Measurements from ENCODE around the gene C6orf118.

Gene C6orf118

DNA sequence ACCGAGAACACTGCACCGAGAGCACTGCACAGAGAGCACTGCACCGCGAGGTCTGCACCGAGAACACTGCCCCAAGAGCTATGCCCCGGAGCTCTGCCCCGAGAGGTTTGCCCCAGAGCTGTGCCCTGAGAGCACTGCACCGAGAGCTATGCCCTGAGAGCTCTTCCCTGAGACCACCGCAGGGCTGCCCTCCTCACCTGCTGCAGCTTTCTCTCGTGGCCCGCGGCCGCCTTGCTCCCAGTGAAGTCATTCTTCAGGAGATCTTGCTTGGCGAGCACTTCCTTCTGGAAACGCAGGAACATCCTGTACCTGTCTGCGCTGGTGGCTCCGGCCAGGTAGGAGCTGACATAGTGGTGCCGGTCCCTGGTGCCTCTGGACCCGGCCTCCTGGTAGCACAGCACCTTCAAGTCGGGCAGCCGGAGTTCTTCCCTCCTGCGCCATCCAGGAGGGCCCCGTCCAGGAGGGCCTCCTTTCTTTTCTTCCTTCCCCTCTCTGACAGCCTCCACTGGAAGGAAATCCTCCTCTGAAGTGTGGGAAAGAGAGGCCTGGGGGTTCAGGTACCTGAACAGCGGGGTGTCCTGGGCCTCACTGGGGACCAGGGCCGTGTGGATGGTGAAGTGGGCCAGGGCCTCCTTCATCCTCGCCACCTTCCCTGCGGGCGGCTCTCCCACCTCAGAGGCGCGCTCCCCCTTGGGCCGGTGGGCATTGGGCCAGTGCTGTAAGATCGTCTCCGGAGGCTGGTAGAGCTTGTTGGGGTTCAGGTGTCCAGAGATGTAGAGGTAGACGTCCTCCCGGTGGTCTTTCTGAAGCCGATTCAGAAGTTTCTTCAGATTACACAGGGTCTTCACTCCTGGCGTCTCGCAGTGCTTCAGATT, 7.8 kb downstream of the C6orf118 start:
- no peak for DNase-seq
- H3K4ac ChIP-seq (ENCODE audit: low read depth in 1 of 2, low read length in 2 of 2), result no peak overlapping the region
- no peaks in the 10 kb centered on the region for H3K36me3 ChIP-seq (ENCODE audit: control insufficient read depth in 1 of 2, insufficient read depth in 2 of 2, low read depth in 1 of 2, low read length in 2 of 2)
- H3K4me3 ChIP-seq (ENCODE audit: insufficient read depth in 1 of 2, low read depth in 1 of 2, low read length in 2 of 2), result no peak overlapping the region
- H4K91ac ChIP-seq (ENCODE audit: low read length), result no peak overlapping the region
- H3K79me1 ChIP-seq (replicated peaks; ENCODE audit: low read length, poor library complexity, severe bottlenecking), result no peaks in the 10 kb centered on the region
- no peaks in the 10 kb centered on the region for H3K4me1 ChIP-seq (ENCODE audit: control insufficient read depth, insufficient read depth, low read depth, low read length)
- H3K18ac ChIP-seq (ENCODE audit: low read depth in 1 of 2, low read length in 2 of 2), result no peak overlapping the region
- H2BK5ac ChIP-seq (ENCODE audit: low read depth, low read length, poor library complexity, severe bottlenecking), result no peak overlapping the region
- H3K27me3 ChIP-seq (ENCODE audit: control insufficient read depth in 1 of 2, insufficient read depth in 1 of 2, low read length in 2 of 2), result no peaks in the 10 kb centered on the region
- H2AK5ac ChIP-seq (ENCODE audit: low read length, severe bottlenecking), result no peak overlapping the region
- H3K27ac ChIP-seq (ENCODE audit: low read length, poor library complexity, severe bottlenecking), result no peak overlapping the region
- no peak overlapping the region for H3K23ac ChIP-seq (ENCODE audit: low read length in 2 of 2)
- no peak overlapping the region for H2BK15ac ChIP-seq (ENCODE audit: low read depth, poor library complexity, severe bottlenecking)
- no peak overlapping the region for H2BK120ac ChIP-seq (ENCODE audit: low read depth, low read length)
- H3K9ac ChIP-seq (ENCODE audit: low read length), result no peak overlapping the region
- no peak overlapping the region for H2AFZ ChIP-seq (ENCODE audit: low read depth, low read length)
- WGBS, result 94% methylated on average over 34 of the region's 38 CpGs
- no peak overlapping the region for H2BK12ac ChIP-seq (ENCODE audit: low read length in 2 of 2)
- peaks cover 4% of the 10 kb centered on the region for H3K9me3 ChIP-seq (ENCODE audit: control insufficient read depth, low read length)
- H3K4me2 ChIP-seq (ENCODE audit: low read length, poor library complexity, severe bottlenecking), result no peak overlapping the region
- H4K8ac ChIP-seq (ENCODE audit: low read length), result no peak overlapping the region
- H3K14ac ChIP-seq (ENCODE audit: low read length in 2 of 2), result no peak overlapping the region

DNA sequence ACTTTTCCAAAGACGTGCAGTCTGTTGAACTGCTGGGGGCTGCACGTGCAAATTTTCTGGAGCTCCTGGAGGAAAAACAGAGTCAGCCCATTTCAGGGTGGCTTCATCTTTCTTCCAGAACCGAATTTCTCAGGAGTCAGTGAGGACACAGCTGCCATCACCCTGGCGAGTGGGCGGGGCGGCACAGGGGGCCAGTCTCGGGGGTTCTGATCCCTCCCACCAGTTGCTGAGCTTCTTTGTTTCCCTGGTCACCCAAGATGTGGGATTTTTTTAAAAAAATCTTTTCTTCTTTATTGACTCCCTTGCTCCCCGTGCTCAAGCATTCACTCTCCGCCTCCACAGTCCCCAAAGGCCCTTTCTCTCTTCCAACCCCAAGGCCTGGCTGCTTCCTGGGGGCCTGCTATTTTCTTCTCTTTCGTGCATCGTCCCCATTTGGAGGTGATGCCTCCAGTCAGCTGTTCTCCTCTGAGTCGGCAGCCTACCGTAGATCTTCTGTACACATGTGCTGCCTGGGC, 8.9 kb downstream of the C6orf118 start:
- no peak overlapping the region for H2BK120ac ChIP-seq (ENCODE audit: low read depth, low read length)
- no peak overlapping the region for H4K91ac ChIP-seq (ENCODE audit: low read length)
- H2BK15ac ChIP-seq (ENCODE audit: low read depth, poor library complexity, severe bottlenecking), result no peak overlapping the region
- DNase-seq, result no peak
- no peak overlapping the region for H4K8ac ChIP-seq (ENCODE audit: low read length)
- no peak overlapping the region for H3K4me3 ChIP-seq (ENCODE audit: insufficient read depth in 1 of 2, low read depth in 1 of 2, low read length in 2 of 2)
- H3K18ac ChIP-seq (ENCODE audit: low read depth in 1 of 2, low read length in 2 of 2), result no peak overlapping the region
- H3K36me3 ChIP-seq (ENCODE audit: control insufficient read depth in 1 of 2, insufficient read depth in 2 of 2, low read depth in 1 of 2, low read length in 2 of 2), result no peaks in the 10 kb centered on the region
- H3K9ac ChIP-seq (ENCODE audit: low read length), result no peak overlapping the region
- H2BK12ac ChIP-seq (ENCODE audit: low read length in 2 of 2), result no peak overlapping the region
- no peak overlapping the region for H3K4ac ChIP-seq (ENCODE audit: low read depth in 1 of 2, low read length in 2 of 2)
- no peak overlapping the region for H3K4me2 ChIP-seq (ENCODE audit: low read length, poor library complexity, severe bottlenecking)
- H3K23ac ChIP-seq (ENCODE audit: low read length in 2 of 2), result no peak overlapping the region
- H3K27ac ChIP-seq (ENCODE audit: low read length, poor library complexity, severe bottlenecking), result no peak overlapping the region
- no peak overlapping the region for H2AK5ac ChIP-seq (ENCODE audit: low read length, severe bottlenecking)
- WGBS, result 79% methylated on average over 13 of the region's 13 CpGs
- peaks cover 4% of the 10 kb centered on the region for H3K9me3 ChIP-seq (ENCODE audit: control insufficient read depth, low read length)
- no peak overlapping the region for H3K14ac ChIP-seq (ENCODE audit: low read length in 2 of 2)
- no peak overlapping the region for H2BK5ac ChIP-seq (ENCODE audit: low read depth, low read length, poor library complexity, severe bottlenecking)
- no peaks in the 10 kb centered on the region for H3K4me1 ChIP-seq (ENCODE audit: control insufficient read depth, insufficient read depth, low read depth, low read length)
- H3K27me3 ChIP-seq (ENCODE audit: control insufficient read depth in 1 of 2, insufficient read depth in 1 of 2, low read length in 2 of 2), result no peaks in the 10 kb centered on the region
- no peaks in the 10 kb centered on the region for H3K79me1 ChIP-seq (replicated peaks; ENCODE audit: low read length, poor library complexity, severe bottlenecking)
- no peak overlapping the region for H2AFZ ChIP-seq (ENCODE audit: low read depth, low read length)

DNA sequence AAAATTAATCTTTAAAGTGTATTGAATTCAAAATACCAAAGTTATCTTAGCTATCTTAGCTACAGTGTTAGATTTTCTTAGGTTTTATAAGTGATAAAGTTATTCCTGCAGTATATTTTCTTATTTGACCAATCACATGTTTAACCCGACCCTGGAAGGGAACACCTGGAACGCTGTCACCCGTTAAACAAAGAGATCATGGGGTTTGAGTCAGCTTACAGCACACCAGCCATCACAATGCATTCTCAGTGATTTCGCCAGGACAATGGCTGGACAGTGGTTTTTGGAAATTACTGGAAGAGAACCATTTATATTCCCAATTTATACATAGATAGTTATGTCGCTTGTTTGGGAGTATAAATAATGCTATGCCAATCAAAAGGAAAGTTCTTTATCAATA, 10.5 kb downstream of the C6orf118 start:
- H2BK5ac ChIP-seq (ENCODE audit: low read depth, low read length, poor library complexity, severe bottlenecking), result no peak overlapping the region
- H2AFZ ChIP-seq (ENCODE audit: low read depth, low read length), result no peak overlapping the region
- no peaks in the 10 kb centered on the region for H3K36me3 ChIP-seq (ENCODE audit: control insufficient read depth in 1 of 2, insufficient read depth in 2 of 2, low read depth in 1 of 2, low read length in 2 of 2)
- no peak overlapping the region for H3K27ac ChIP-seq (ENCODE audit: low read length, poor library complexity, severe bottlenecking)
- H4K91ac ChIP-seq (ENCODE audit: low read length), result no peak overlapping the region
- no peak overlapping the region for H2BK120ac ChIP-seq (ENCODE audit: low read depth, low read length)
- WGBS, result 88% methylated on average over 3 of the region's 5 CpGs
- H3K4ac ChIP-seq (ENCODE audit: low read depth in 1 of 2, low read length in 2 of 2), result no peak overlapping the region
- no peaks in the 10 kb centered on the region for H3K79me1 ChIP-seq (replicated peaks; ENCODE audit: low read length, poor library complexity, severe bottlenecking)
- H3K9ac ChIP-seq (ENCODE audit: low read length), result no peak overlapping the region
- peaks cover 4% of the 10 kb centered on the region for H3K9me3 ChIP-seq (ENCODE audit: control insufficient read depth, low read length)
- H2BK12ac ChIP-seq (ENCODE audit: low read length in 2 of 2), result no peak overlapping the region
- H3K23ac ChIP-seq (ENCODE audit: low read length in 2 of 2), result no peak overlapping the region
- H3K4me3 ChIP-seq (ENCODE audit: insufficient read depth in 1 of 2, low read depth in 1 of 2, low read length in 2 of 2), result no peak overlapping the region
- no peak overlapping the region for H3K18ac ChIP-seq (ENCODE audit: low read depth in 1 of 2, low read length in 2 of 2)
- no peak overlapping the region for H2BK15ac ChIP-seq (ENCODE audit: low read depth, poor library complexity, severe bottlenecking)
- no peak for DNase-seq
- H2AK5ac ChIP-seq (ENCODE audit: low read length, severe bottlenecking), result no peak overlapping the region
- H3K14ac ChIP-seq (ENCODE audit: low read length in 2 of 2), result no peak overlapping the region
- no peaks in the 10 kb centered on the region for H3K27me3 ChIP-seq (ENCODE audit: control insufficient read depth in 1 of 2, insufficient read depth in 1 of 2, low read length in 2 of 2)
- H3K4me1 ChIP-seq (ENCODE audit: control insufficient read depth, insufficient read depth, low read depth, low read length), result no peaks in the 10 kb centered on the region
- no peak overlapping the region for H3K4me2 ChIP-seq (ENCODE audit: low read length, poor library complexity, severe bottlenecking)
- H4K8ac ChIP-seq (ENCODE audit: low read length), result no peak overlapping the region

DNA sequence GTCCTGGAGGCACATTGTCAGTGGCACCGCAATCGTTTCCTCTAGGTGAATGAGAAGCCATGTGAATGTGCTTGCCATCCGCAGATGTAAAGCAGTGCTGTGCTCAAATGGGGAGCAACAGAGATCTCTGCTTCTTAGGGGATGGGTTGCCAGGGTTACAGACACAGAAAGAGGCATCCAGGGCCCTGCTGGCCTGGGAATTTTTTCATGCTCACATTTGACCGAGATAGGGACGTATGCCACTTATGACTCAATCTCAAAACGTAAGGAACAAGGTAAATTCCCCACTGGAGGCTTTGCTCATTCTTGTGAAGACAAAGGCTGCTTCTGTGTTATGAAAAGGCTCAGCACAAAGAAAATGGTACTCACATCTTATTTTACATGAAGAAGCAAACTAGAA, 11.0 kb downstream of the C6orf118 start:
- H3K79me1 ChIP-seq (replicated peaks; ENCODE audit: low read length, poor library complexity, severe bottlenecking), result no peaks in the 10 kb centered on the region
- no peak overlapping the region for H2AFZ ChIP-seq (ENCODE audit: low read depth, low read length)
- H2BK5ac ChIP-seq (ENCODE audit: low read depth, low read length, poor library complexity, severe bottlenecking), result no peak overlapping the region
- H2AK5ac ChIP-seq (ENCODE audit: low read length, severe bottlenecking), result no peak overlapping the region
- no peak overlapping the region for H3K18ac ChIP-seq (ENCODE audit: low read depth in 1 of 2, low read length in 2 of 2)
- DNase-seq, result no peak
- no peak overlapping the region for H3K4me2 ChIP-seq (ENCODE audit: low read length, poor library complexity, severe bottlenecking)
- no peak overlapping the region for H4K91ac ChIP-seq (ENCODE audit: low read length)
- no peak overlapping the region for H3K23ac ChIP-seq (ENCODE audit: low read length in 2 of 2)
- H3K4me3 ChIP-seq (ENCODE audit: insufficient read depth in 1 of 2, low read depth in 1 of 2, low read length in 2 of 2), result no peak overlapping the region
- no peaks in the 10 kb centered on the region for H3K4me1 ChIP-seq (ENCODE audit: control insufficient read depth, insufficient read depth, low read depth, low read length)
- 74% methylated on average over 6 of the region's 6 CpGs for WGBS
- peaks cover 4% of the 10 kb centered on the region for H3K9me3 ChIP-seq (ENCODE audit: control insufficient read depth, low read length)
- no peak overlapping the region for H3K14ac ChIP-seq (ENCODE audit: low read length in 2 of 2)
- no peak overlapping the region for H2BK15ac ChIP-seq (ENCODE audit: low read depth, poor library complexity, severe bottlenecking)
- H3K9ac ChIP-seq (ENCODE audit: low read length), result no peak overlapping the region
- H3K36me3 ChIP-seq (ENCODE audit: control insufficient read depth in 1 of 2, insufficient read depth in 2 of 2, low read depth in 1 of 2, low read length in 2 of 2), result no peaks in the 10 kb centered on the region
- no peak overlapping the region for H4K8ac ChIP-seq (ENCODE audit: low read length)
- H3K27me3 ChIP-seq (ENCODE audit: control insufficient read depth in 1 of 2, insufficient read depth in 1 of 2, low read length in 2 of 2), result no peaks in the 10 kb centered on the region
- no peak overlapping the region for H3K27ac ChIP-seq (ENCODE audit: low read length, poor library complexity, severe bottlenecking)
- no peak overlapping the region for H2BK12ac ChIP-seq (ENCODE audit: low read length in 2 of 2)
- H3K4ac ChIP-seq (ENCODE audit: low read depth in 1 of 2, low read length in 2 of 2), result no peak overlapping the region
- H2BK120ac ChIP-seq (ENCODE audit: low read depth, low read length), result no peak overlapping the region

Measured in mesenchymal stem cell (in vitro differentiated cells and primary cell).